ENCODE results near the gene CACYBP. TPM values are rescaled to one million over a fixed set of nuclear protein-coding genes. Genes with fewer than 3 reads are reported as not detected.

Gene CACYBP
- total and polyA plus RNA-seq, 2 experiments from 2014 or later: 84.8 to 165 TPM

DNA sequence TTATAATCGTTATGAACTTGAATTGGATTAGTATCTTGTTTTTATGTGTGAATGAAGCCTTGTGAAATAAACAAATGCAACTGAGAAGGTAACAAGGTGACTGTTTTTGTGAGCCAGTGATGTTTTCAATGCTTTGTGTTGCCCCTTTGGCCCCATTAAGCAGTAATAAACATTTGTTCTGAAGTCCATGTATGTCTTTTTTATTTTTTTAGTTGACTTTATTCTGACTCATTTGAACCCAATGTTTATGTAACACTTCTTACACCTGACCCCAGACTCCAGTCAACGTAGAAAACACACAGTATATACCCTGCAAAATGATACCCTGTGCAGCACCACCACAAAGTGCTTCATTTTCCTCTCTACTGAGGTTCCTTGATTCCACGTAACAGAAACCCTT is 4.6 kb upstream of the CACYBP start:
- Histone ChIP-seq H3K79me2 (ENCODE audit: insufficient read depth) (peaks cover 5% of the 10 kb centered on the region), H4K20me1 (ENCODE audit: insufficient read depth) (no peaks in the 10 kb centered on the region), H3K36me3 (ENCODE audit: low read depth) (no peaks in the 10 kb centered on the region), H3K4me2 (ENCODE audit: unreplicated experiment) (no peak overlapping the region), H3K9me3 (ENCODE audit: low read depth) (no peaks in the 10 kb centered on the region), H3K27me3 (replicated peaks; ENCODE audit: insufficient read depth) (no peaks in the 10 kb centered on the region), H3F3A (ENCODE audit: insufficient read depth) (peaks cover 12% of the 10 kb centered on the region), H3K27ac (no peak overlapping the region), H3K9me2 (ENCODE audit: insufficient read depth) (no peaks in the 10 kb centered on the region), H3K4me3 (no peak overlapping the region), H2AFZ (no peak overlapping the region), H3K9ac (no peak overlapping the region), H3K4me1 (ENCODE audit: insufficient read depth) (peaks cover 28% of the 10 kb centered on the region)
- TF ChIP-seq EZH2phosphoT487 (IDR thresholded peaks at IDR 0.05; ENCODE audit: insufficient read depth, low read depth) (no peak), EZH2 (IDR thresholded peaks at IDR 0.05; ENCODE audit: insufficient read depth, poor library complexity, severe bottlenecking) (no peak)
- 93% methylated on average over 3 of the region's 3 CpGs for WGBS, 2 experiments (ENCODE audit: low coverage in 1 of 2, low lambda C conversion rate in 2 of 2, missing lambda C conversion rate in 2 of 2)
- in situ Hi-C loops (cut with MboI): loop anchor here (25.0 kb wide), 1 partner anchor 733 kb away; no protein-coding TSS in a partner anchor
- DNase-seq: no peak

DNA sequence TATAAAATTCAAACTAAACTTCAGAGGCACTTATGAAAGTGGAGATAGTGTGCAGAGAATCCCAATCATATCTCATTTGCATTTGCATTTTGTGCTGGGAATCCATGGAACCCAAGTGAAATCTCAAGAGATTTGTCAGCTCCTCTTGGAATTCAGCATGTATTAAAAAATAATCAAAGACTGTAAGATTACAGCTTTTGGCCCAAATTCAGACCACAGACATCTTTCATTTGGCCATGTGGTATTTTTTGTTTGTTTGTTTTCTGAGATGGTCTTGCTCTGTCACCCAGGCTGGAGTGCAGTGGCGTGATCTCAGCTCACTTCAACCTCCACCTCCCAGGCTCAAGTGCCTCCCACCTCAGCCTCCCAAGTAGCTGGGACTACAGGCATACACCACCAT is 3.8 kb upstream of the CACYBP start:
- peaks cover 24% of the 10 kb centered on the region for H3K4me1 ChIP-seq (ENCODE audit: insufficient read depth)

DNA sequence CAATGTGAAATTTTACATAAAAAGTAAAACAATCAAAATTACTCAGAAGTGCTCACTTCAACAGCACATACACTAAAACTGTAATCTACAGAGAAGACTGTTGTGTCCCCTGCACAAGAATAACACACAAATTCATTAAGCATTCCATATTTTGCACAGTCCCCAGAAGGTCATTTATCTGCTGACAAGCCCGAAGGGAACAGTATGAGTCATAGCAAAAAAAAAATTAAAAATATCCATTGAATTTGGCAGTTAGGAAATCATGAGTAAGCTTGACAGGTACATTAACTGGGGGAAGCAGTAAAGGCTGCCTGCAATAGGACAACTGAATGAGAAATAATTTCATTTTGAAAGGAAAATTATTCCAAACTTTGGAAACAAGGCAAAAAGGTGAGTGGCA is 3.3 kb upstream of the CACYBP start:
- Histone ChIP-seq H3K4me3 (no peak overlapping the region), H3K79me2 (ENCODE audit: insufficient read depth) (peaks cover 18% of the 10 kb centered on the region), H3K9me3 (ENCODE audit: low read depth) (no peaks in the 10 kb centered on the region), H3K27me3 (replicated peaks; ENCODE audit: insufficient read depth) (no peaks in the 10 kb centered on the region), H3K27ac (no peak overlapping the region), H3K9me2 (ENCODE audit: insufficient read depth) (no peaks in the 10 kb centered on the region), H3K36me3 (ENCODE audit: low read depth) (no peaks in the 10 kb centered on the region), H3K4me2 (ENCODE audit: unreplicated experiment) (no peak overlapping the region), H2AFZ (no peak overlapping the region), H3K9ac (no peak overlapping the region), H3F3A (ENCODE audit: insufficient read depth) (peaks cover 12% of the 10 kb centered on the region), H4K20me1 (ENCODE audit: insufficient read depth) (no peaks in the 10 kb centered on the region), H3K4me1 (ENCODE audit: insufficient read depth) (peaks cover 20% of the 10 kb centered on the region)
- WGBS, 2 experiments (ENCODE audit: low coverage in 1 of 2, low lambda C conversion rate in 2 of 2, missing lambda C conversion rate in 2 of 2): 0% methylated on average over 1 of the region's 1 CpG
- TF ChIP-seq EZH2phosphoT487 (IDR thresholded peaks at IDR 0.05; ENCODE audit: insufficient read depth, low read depth): no peak
- TF ChIP-seq EZH2 (IDR thresholded peaks at IDR 0.05; ENCODE audit: insufficient read depth, poor library complexity, severe bottlenecking): no peak
- in situ Hi-C loops (cut with MboI): loop anchor here (25.0 kb wide), 1 partner anchor 734 kb away; no protein-coding TSS in a partner anchor
- DNase-seq: peak; percentile 54

More for the DNA sequence above, 3.8 kb upstream of the CACYBP start:
- DNase-seq: no peak
- H3K36me3 ChIP-seq (ENCODE audit: low read depth): no peaks in the 10 kb centered on the region
- no peaks in the 10 kb centered on the region for H3K9me2 ChIP-seq (ENCODE audit: insufficient read depth)
- H3K79me2 ChIP-seq (ENCODE audit: insufficient read depth): peaks cover 13% of the 10 kb centered on the region
- 100% methylated on average over 1 of the region's 1 CpG for WGBS, 2 experiments (ENCODE audit: low coverage in 1 of 2, low lambda C conversion rate in 2 of 2, missing lambda C conversion rate in 2 of 2)
- no peak overlapping the region for H3K9ac ChIP-seq
- H3K4me2 ChIP-seq (ENCODE audit: unreplicated experiment): no peak overlapping the region
- no peaks in the 10 kb centered on the region for H3K9me3 ChIP-seq (ENCODE audit: low read depth)
- in situ Hi-C loops (cut with MboI): loop anchor here (25.0 kb wide), 1 partner anchor 734 kb away; no protein-coding TSS in a partner anchor
- H3K27me3 ChIP-seq (replicated peaks; ENCODE audit: insufficient read depth): no peaks in the 10 kb centered on the region
- no peak for TF ChIP-seq EZH2phosphoT487 (IDR thresholded peaks at IDR 0.05; ENCODE audit: insufficient read depth, low read depth)
- TF ChIP-seq EZH2 (IDR thresholded peaks at IDR 0.05; ENCODE audit: insufficient read depth, poor library complexity, severe bottlenecking): no peak
- H4K20me1 ChIP-seq (ENCODE audit: insufficient read depth): no peaks in the 10 kb centered on the region
- H3K4me3 ChIP-seq: no peak overlapping the region
- no peak overlapping the region for H2AFZ ChIP-seq
- no peak overlapping the region for H3K27ac ChIP-seq
- peaks cover 12% of the 10 kb centered on the region for H3F3A ChIP-seq (ENCODE audit: insufficient read depth)

DNA sequence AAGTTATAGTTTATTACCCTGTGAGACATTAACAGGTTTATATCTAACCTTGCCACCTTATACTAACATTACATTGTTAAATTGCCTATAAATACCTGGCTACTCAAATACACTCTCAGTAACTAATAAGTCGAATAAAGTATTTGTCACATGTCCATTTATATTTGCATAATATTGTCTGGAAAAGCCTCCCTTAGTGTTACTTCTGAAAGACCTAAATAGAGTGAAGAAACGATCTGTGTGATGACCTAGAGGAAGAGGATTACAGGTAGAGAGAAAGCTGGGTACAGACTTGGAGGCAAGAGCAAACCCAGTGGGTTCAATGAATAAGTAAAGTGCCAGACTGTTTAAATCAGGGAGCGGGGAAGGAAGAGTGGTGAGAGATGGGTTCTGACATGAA is 2.7 kb upstream of the CACYBP start:
- no peak overlapping the region for H2AFZ ChIP-seq
- H3F3A ChIP-seq (ENCODE audit: insufficient read depth): peaks cover 12% of the 10 kb centered on the region
- peaks cover 25% of the 10 kb centered on the region for H3K4me1 ChIP-seq (ENCODE audit: insufficient read depth)
- no peak overlapping the region for H3K4me2 ChIP-seq (ENCODE audit: unreplicated experiment)
- no peaks in the 10 kb centered on the region for H3K27me3 ChIP-seq (replicated peaks; ENCODE audit: insufficient read depth)
- H3K4me3 ChIP-seq: no peak overlapping the region
- no peak overlapping the region for H3K9ac ChIP-seq
- in situ Hi-C loops (cut with MboI): loop anchor here (25.0 kb wide), 1 partner anchor 735 kb away; no protein-coding TSS in a partner anchor
- no peaks in the 10 kb centered on the region for H3K9me3 ChIP-seq (ENCODE audit: low read depth)
- peaks cover 24% of the 10 kb centered on the region for H3K79me2 ChIP-seq (ENCODE audit: insufficient read depth)
- H4K20me1 ChIP-seq (ENCODE audit: insufficient read depth): no peaks in the 10 kb centered on the region
- no peak overlapping the region for H3K27ac ChIP-seq
- TF ChIP-seq EZH2 (IDR thresholded peaks at IDR 0.05; ENCODE audit: insufficient read depth, poor library complexity, severe bottlenecking) (no peak), EZH2phosphoT487 (IDR thresholded peaks at IDR 0.05; ENCODE audit: insufficient read depth, low read depth) (no peak)
- whole genome bisulfite sequencing, 2 experiments (ENCODE audit: low coverage in 1 of 2, low lambda C conversion rate in 2 of 2, missing lambda C conversion rate in 2 of 2): 95% methylated on average over 3 of the region's 3 CpGs
- no peak for DNase-seq
- no peaks in the 10 kb centered on the region for H3K9me2 ChIP-seq (ENCODE audit: insufficient read depth)
- no peaks in the 10 kb centered on the region for H3K36me3 ChIP-seq (ENCODE audit: low read depth)

Measured in GM23248 (cell line).